HepG2 (cell line): ENCODE data around the gene CST4. TPM values are rescaled to one million over a fixed set of nuclear protein-coding genes. Genes with fewer than 3 reads are reported as not detected.

ENCODE experiments used
- GMEB2 ChIP-seq: IDR thresholded peaks from 2 replicates; pipeline ENCODE4 v1.6.1; 2016; ENCODE audit warnings: missing biosample characterization, missing genetic modification reagents, low read depth
- HDAC2 ChIP-seq: sonication (generic); formaldehyde crosslinking; IDR thresholded peaks from 2 replicates; pipeline ENCODE4 v1.4.0; 2020; ENCODE audit warnings: missing genetic modification reagents
- NR2F2 ChIP-seq: IDR thresholded peaks from 2 replicates; pipeline ENCODE4 v1.6.1; 2012; ENCODE audit warnings: low read depth, inconsistent platforms, borderline replicate concordance
- PAWR ChIP-seq: sonication (generic); formaldehyde crosslinking; IDR thresholded peaks from 2 replicates; pipeline ENCODE4 v1.4.0; 2020; ENCODE audit warnings: missing genetic modification reagents, mild to moderate bottlenecking, borderline replicate concordance
- SAP130 ChIP-seq: IDR thresholded peaks from 2 replicates; pipeline ENCODE4 v1.6.1; 2016; ENCODE audit warnings: low read depth
- SKIL ChIP-seq: sonication (generic); formaldehyde crosslinking; IDR thresholded peaks from 2 replicates; pipeline ENCODE4 v1.8.0; 2022; ENCODE audit warnings: missing genetic modification reagents, mild to moderate bottlenecking, moderate library complexity, borderline replicate concordance
- SRSF1 ChIP-seq: fragments of 200-400 bp; formaldehyde crosslinking; optimal IDR thresholded peaks from 2 replicates; pipeline ENCODE3; 2017; ENCODE audit warnings: mild to moderate bottlenecking, low read depth, low read length, moderate library complexity
- SYNCRIP ChIP-seq: fragments of 200-400 bp; formaldehyde crosslinking; IDR thresholded peaks from 2 replicates; pipeline ENCODE4 v1.6.1; 2018; ENCODE audit warnings: mild to moderate bottlenecking, low read depth, low read length; ENCODE audit not compliant: insufficient read depth
- ZFX ChIP-seq: sonication (generic); formaldehyde crosslinking; IDR thresholded peaks from 2 replicates; pipeline ENCODE4 v1.4.0; 2020; ENCODE audit warnings: mild to moderate bottlenecking, low read depth, missing genetic modification reagents, moderate library complexity
- ZFY ChIP-seq: sonication (generic); formaldehyde crosslinking; IDR thresholded peaks from 2 replicates; pipeline ENCODE4 v1.4.0; 2020; ENCODE audit warnings: missing genetic modification reagents
- ZMYM3 ChIP-seq: sonication (generic); formaldehyde crosslinking; IDR thresholded peaks from 2 replicates; pipeline ENCODE4 v1.5.1; 2020; ENCODE audit warnings: mild to moderate bottlenecking, missing genetic modification reagents
- ZNF776 ChIP-seq: sonication (generic); formaldehyde crosslinking; IDR thresholded peaks from 2 replicates; pipeline ENCODE4 v1.4.0; 2020; ENCODE audit warnings: mild to moderate bottlenecking, missing genetic modification reagents
- ZZZ3 ChIP-seq: sonication (generic); formaldehyde crosslinking; IDR thresholded peaks from 2 replicates; pipeline ENCODE4 v1.4.0; 2020; ENCODE audit warnings: missing genetic modification reagents, mild to moderate bottlenecking, borderline replicate concordance
- polyA plus RNA-seq, 8 experiments: library from polyadenylated mRNA; depleted of rRNA in 3 of 8; stranded (reverse) in 7 of 8; unstranded in 1 of 8; fragments of >200 nt; fragmentation: Illumina TruSeq in 4 of 8; extraction: Trizol in 4 of 8; gene quantifications; 2 replicates each; pipeline versions ENCODE4 v1.2.1 to v1.2.3, GENCODE V29; 2011 to 2016; ENCODE audit warnings: low read depth in 4 of 8, missing spikeins in 1 of 8, mixed read lengths in 1 of 8; ENCODE audit not compliant: insufficient read depth in 1 of 8
- total RNA-seq, 5 experiments: library from RNA; depleted of rRNA; stranded (reverse); fragments of >200 nt; fragmentation: Illumina TruSeq; extraction: Trizol; gene quantifications; 2 replicates each; pipeline ENCODE4 v1.2.3, GENCODE V29; 2016; ENCODE audit warnings: low read depth in 1 of 5
- TF ChIP-seq, protein P1 (sequence below): IDR thresholded peaks from 2 replicates; pipeline ENCODE4 v1.6.1; 2016; ENCODE audit warnings: mild to moderate bottlenecking
- TF ChIP-seq, protein P2 (sequence below): sonication (generic); formaldehyde crosslinking; IDR thresholded peaks from 2 replicates; pipeline ENCODE4 v1.5.0; 2020; ENCODE audit warnings: missing genetic modification reagents
- TF ChIP-seq, protein P3 (sequence below): sonication (generic); formaldehyde crosslinking; IDR thresholded peaks from 2 replicates; pipeline ENCODE4 v1.5.0; 2020; ENCODE audit warnings: mild to moderate bottlenecking, low read depth, missing genetic modification reagents, borderline replicate concordance
- TF ChIP-seq, protein P4 (sequence below): sonication (generic); formaldehyde crosslinking; IDR thresholded peaks from 2 replicates; pipeline ENCODE4 v1.4.0; 2020; ENCODE audit warnings: missing genetic modification reagents

CST4 gene
- total and polyA plus RNA-seq, 2 of the 13 experiments (the other 11 are each of a cell fraction or from before 2014, with no cell fraction given) = not detected

GRCh38 chr20:23659989-23660837 is 28.6 kb downstream of the CST4 start (continued):
- TF ChIP-seq, protein P1, sequence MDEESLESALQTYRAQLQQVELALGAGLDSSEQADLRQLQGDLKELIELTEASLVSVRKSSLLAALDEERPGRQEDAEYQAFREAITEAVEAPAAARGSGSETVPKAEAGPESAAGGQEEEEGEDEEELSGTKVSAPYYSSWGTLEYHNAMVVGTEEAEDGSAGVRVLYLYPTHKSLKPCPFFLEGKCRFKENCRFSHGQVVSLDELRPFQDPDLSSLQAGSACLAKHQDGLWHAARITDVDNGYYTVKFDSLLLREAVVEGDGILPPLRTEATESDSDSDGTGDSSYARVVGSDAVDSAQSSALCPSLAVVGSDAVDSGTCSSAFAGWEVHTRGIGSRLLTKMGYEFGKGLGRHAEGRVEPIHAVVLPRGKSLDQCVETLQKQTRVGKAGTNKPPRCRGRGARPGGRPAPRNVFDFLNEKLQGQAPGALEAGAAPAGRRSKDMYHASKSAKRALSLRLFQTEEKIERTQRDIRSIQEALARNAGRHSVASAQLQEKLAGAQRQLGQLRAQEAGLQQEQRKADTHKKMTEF (CRISPR knock-in tag) = peak; percentile 41; the same call in 1 of the 2 replicates
- TF ChIP-seq HDAC2 (CRISPR knock-in tag) (peak; percentile 59), ZFY (0 out of 2 replicates have a peak, but pooled peaks have one; percentile 27), GMEB2 (CRISPR knock-in tag) (no peak), ZNF776 (no peak), SYNCRIP (no peak), NR2F2 (no peak), ZZZ3 (CRISPR knock-in tag) (0 out of 2 replicates have a peak, but pooled peaks have one; percentile 42), SRSF1 (no peak), SKIL (CRISPR knock-in tag) (peak; percentile 52), SAP130 (CRISPR knock-in tag) (peak; percentile 63), ZFX (0 out of 2 replicates have a peak, but pooled peaks have one; percentile 50), ZMYM3 (peak; percentile 23; the same call in 1 of the 2 replicates), PAWR (CRISPR knock-in tag) (0 out of 2 replicates have a peak, but pooled peaks have one; percentile 52)
- TF ChIP-seq, protein P2, sequence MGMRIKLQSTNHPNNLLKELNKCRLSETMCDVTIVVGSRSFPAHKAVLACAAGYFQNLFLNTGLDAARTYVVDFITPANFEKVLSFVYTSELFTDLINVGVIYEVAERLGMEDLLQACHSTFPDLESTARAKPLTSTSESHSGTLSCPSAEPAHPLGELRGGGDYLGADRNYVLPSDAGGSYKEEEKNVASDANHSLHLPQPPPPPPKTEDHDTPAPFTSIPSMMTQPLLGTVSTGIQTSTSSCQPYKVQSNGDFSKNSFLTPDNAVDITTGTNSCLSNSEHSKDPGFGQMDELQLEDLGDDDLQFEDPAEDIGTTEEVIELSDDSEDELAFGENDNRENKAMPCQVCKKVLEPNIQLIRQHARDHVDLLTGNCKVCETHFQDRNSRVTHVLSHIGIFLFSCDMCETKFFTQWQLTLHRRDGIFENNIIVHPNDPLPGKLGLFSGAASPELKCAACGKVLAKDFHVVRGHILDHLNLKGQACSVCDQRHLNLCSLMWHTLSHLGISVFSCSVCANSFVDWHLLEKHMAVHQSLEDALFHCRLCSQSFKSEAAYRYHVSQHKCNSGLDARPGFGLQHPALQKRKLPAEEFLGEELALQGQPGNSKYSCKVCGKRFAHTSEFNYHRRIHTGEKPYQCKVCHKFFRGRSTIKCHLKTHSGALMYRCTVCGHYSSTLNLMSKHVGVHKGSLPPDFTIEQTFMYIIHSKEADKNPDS = 0 out of 2 replicates have a peak, but pooled peaks have one; percentile 11
- TF ChIP-seq, protein P3, sequence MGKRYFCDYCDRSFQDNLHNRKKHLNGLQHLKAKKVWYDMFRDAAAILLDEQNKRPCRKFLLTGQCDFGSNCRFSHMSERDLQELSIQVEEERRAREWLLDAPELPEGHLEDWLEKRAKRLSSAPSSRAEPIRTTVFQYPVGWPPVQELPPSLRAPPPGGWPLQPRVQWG = no peak
- TF ChIP-seq, protein P4, sequence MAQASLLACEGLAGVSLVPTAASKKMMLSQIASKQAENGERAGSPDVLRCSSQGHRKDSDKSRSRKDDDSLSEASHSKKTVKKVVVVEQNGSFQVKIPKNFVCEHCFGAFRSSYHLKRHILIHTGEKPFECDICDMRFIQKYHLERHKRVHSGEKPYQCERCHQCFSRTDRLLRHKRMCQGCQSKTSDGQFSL = no peak
